ENCODE results near the gene BCAP29.

BCAP29 gene

DNA sequence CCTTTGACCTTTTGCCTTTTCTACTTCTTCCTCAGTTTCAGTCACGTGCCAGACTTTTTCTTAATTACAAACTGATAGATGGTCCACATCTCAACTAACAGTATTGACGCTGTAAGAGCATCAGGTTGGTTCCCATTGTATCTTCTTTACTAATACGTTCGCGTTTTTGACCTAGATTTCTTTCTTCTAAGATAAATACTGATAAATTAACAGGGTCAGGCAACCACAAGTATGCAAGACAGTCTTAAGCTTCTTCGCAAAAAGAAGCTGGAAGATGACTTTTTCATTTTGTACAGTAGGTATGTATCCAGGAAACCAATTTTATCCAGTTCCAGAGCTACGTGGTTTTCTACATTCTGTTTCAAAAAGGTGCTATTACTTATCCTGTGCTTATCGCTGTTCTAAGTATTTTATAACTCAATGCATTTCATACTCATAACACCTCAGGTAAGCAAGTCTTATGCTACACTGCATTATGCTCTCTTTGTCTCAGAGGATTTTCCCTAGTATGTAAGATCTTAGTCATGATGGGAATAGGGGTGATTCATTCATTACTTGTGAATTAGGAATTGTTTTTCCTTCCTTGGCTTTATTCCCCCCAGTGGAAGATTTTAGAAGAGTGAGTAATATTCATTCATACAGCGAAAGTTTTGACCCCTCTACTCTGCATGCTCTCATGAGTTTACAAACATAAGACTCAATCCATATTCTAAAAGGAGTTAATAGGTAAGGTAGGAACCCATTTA is 15.3 kb upstream of the BCAP29 start:
- TF ChIP-seq CTCF (conservative IDR thresholded peaks at IDR 0.05; ENCODE audit: low read length) = peak; percentile 20
- peak overlapping the region; percentile 95 for H3K4me3 ChIP-seq (ENCODE audit: low read length)
- peak; percentile 83 for DNase-seq (ENCODE audit: low read depth)

- TF ChIP-seq CTCF (conservative IDR thresholded peaks at IDR 0.05; ENCODE audit: low read length) = no peak
- H3K4me3 ChIP-seq (ENCODE audit: low read length) = no peak overlapping the region
- no peak for DNase-seq (ENCODE audit: low read depth)
These were observed 9.7 kb upstream of the BCAP29 start for GRCh38 chr7:107570298-107570697.

- no peak for DNase-seq (ENCODE audit: low read depth)
- no peak overlapping the region for H3K4me3 ChIP-seq (ENCODE audit: low read length)
- TF ChIP-seq CTCF (conservative IDR thresholded peaks at IDR 0.05; ENCODE audit: low read length) = no peak
These were observed 6.5 kb upstream of the BCAP29 start for GRCh38 chr7:107573537-107573936.

GRCh38 chr7:107579554-107579884 is 527 bp upstream of the BCAP29 start:
- no peak for DNase-seq (ENCODE audit: low read depth)
- H3K4me3 ChIP-seq (ENCODE audit: low read length) = peak overlapping the region; percentile 84
- no peak for TF ChIP-seq CTCF (conservative IDR thresholded peaks at IDR 0.05; ENCODE audit: low read length)

DNA sequence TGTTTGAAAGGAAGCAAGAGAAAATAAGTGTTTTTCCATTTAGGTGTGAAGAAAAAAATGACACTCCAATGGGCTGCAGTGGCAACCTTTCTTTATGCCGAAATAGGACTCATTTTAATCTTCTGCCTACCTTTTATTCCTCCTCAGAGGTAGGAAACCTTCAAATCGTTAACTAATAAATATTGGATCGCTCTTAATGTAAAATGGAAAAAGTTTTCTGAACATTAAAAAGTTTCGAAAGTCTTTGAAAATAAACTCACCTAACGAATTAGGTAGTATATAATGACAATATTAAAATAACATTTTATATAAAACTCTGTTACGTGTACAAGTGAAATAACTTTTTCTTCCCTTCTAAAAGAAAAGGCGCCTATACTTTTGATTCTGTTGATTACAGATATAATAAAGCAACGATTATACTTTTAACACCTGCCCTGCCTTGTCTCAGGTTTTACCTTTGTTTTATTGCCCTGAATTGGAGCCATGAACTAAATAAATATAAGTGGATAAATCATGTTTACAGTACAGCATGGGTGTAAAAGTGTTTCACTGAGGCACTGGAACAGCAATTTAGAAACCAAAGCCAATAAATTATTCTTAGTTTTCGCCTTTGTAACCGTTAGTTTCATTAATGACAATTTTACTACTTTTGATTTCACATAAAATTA is 804 bp downstream of the BCAP29 start:
- no peak for DNase-seq (ENCODE audit: low read depth)
- peak overlapping the region; percentile 84 for H3K4me3 ChIP-seq (ENCODE audit: low read length)
- no peak for TF ChIP-seq CTCF (conservative IDR thresholded peaks at IDR 0.05; ENCODE audit: low read length)

- TF ChIP-seq CTCF (conservative IDR thresholded peaks at IDR 0.05; ENCODE audit: low read length) = no peak
- peak overlapping the region; percentile 84 for H3K4me3 ChIP-seq (ENCODE audit: low read length)
- peak; percentile 20 for DNase-seq (ENCODE audit: low read depth)
These were observed 1.5 kb downstream of the BCAP29 start for GRCh38 chr7:107581387-107582013.

DNA sequence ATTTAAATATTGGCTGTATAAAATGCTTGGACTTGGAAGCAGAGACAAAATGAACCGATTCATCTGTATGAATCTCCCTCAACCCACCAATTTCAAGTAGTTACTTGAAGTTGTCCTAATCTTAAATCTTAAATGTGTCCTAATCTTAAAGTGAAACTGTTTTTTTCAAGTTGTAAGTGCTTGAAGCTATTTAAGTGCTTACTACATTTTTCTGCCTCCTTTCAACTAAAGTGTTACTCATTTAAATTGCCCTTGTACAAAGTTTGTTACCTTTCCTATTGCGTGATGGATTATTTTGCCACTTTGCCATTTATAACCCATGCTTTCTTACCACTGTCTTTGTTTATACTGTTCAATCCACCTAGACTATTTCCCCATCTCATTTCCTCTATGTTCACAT is 2.8 kb downstream of the BCAP29 start:
- DNase-seq (ENCODE audit: low read depth) = no peak
- no peak overlapping the region for H3K4me3 ChIP-seq (ENCODE audit: low read length)
- no peak for TF ChIP-seq CTCF (conservative IDR thresholded peaks at IDR 0.05; ENCODE audit: low read length)

All from AG10803 (cell line).